Fibroblast of peridontal ligament (primary cell): ENCODE results near the gene IFIT1B.
"Not testable (repeated sequence)": the region's sequence is repeated elsewhere in the genome, so short reads cannot be mapped to it uniquely, and the experiment has no call there.

ENCODE experiments used
- DNase-seq: peaks from one replicate; pipeline ENCODE4 v3.0.0-alpha.2; 2010; ENCODE audit errors: extremely low read depth

The IFIT1B gene

GRCh38 chr10:89384474-89385340 lies 6.9 kb downstream of the IFIT1B start:
- DNase-seq, result no peak

- peak; percentile 57 for DNase-seq
These were observed 10.9 kb downstream of the IFIT1B start for GRCh38 chr10:89388806-89389205.

GRCh38 chr10:89389254-89389653 lies 11.4 kb downstream of the IFIT1B start:
- peak; percentile 74 for DNase-seq

- no peak for DNase-seq
These were observed 12.8 kb downstream of the IFIT1B start for GRCh38 chr10:89390476-89391225.

GRCh38 chr10:89391226-89391576 lies 13.3 kb downstream of the IFIT1B start:
- DNase-seq, result not testable (repeated sequence)

GRCh38 chr10:89391907-89392756 lies 14.3 kb downstream of the IFIT1B start, which contains the start of gene IFIT1:
TSS of gene IFIT1 (plus strand) at chr10:89392623. CDS start at chr10:89392713, 90 bp downstream.
- peak; percentile 97 for DNase-seq

GRCh38 chr10:89392974-89393373 lies 15.1 kb downstream of the IFIT1B start:
- DNase-seq, result peak; percentile 95

- DNase-seq, result no peak
These were observed 16.0 kb downstream of the IFIT1B start for GRCh38 chr10:89393898-89394297.

GRCh38 chr10:89395141-89395540 lies 17.3 kb downstream of the IFIT1B start:
- no peak for DNase-seq

GRCh38 chr10:89398003-89398749 lies 20.3 kb downstream of the IFIT1B start:
- DNase-seq, result no peak

GRCh38 chr10:89399956-89400355 lies 22.1 kb downstream of the IFIT1B start:
- no peak for DNase-seq

GRCh38 chr10:89403043-89403442 lies 25.2 kb downstream of the IFIT1B start:
- DNase-seq, result no peak

- no peak for DNase-seq
These were observed 26.5 kb downstream of the IFIT1B start for GRCh38 chr10:89404104-89405047.

- not testable (repeated sequence) for DNase-seq
These were observed 28.3 kb downstream of the IFIT1B start for GRCh38 chr10:89406178-89406577.

- DNase-seq, result not testable (repeated sequence)
These were observed 29.9 kb downstream of the IFIT1B start for GRCh38 chr10:89407792-89408191.

GRCh38 chr10:89409282-89409681 lies 31.4 kb downstream of the IFIT1B start:
- not testable (repeated sequence) for DNase-seq

GRCh38 chr10:89410551-89410950 lies 32.7 kb downstream of the IFIT1B start:
- DNase-seq, result not testable (repeated sequence)

- not testable (repeated sequence) for DNase-seq
These were observed 33.3 kb downstream of the IFIT1B start for GRCh38 chr10:89411135-89411534.

GRCh38 chr10:89412276-89412675 lies 34.4 kb downstream of the IFIT1B start:
- DNase-seq, result not testable (repeated sequence)

- DNase-seq, result no peak
These were observed 35.6 kb downstream of the IFIT1B start for GRCh38 chr10:89413398-89413912.
